ENCODE results near the gene ZFTA.
A peak's percentile ranks its signal among the peaks of the same experiment; 100 is the strongest.
"Not testable (repeated sequence)": the region's sequence is repeated elsewhere in the genome, so short reads cannot be mapped to it uniquely, and the experiment has no call there.

Gene ZFTA

DNA sequence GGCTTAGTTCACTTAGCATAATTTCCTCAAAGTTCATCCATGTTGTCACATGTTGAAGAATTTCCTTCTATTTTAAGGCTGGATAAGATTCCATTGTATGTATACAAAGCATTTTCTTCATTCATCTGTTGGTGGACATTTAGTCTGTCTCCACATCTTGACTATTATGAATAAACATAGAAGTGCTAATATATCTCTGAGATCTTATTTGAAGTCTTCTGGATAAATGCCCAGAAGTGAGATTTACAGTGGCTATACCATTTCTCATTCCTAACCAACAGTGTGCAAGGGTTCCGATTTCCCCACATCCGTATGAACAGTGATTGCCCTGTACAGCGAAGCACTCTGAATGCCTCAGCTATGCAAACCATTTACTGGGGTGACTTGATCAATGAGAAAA is 6.6 kb upstream of the ZFTA start:
- no peak for DNase-seq (ENCODE audit: low spot score)

DNA sequence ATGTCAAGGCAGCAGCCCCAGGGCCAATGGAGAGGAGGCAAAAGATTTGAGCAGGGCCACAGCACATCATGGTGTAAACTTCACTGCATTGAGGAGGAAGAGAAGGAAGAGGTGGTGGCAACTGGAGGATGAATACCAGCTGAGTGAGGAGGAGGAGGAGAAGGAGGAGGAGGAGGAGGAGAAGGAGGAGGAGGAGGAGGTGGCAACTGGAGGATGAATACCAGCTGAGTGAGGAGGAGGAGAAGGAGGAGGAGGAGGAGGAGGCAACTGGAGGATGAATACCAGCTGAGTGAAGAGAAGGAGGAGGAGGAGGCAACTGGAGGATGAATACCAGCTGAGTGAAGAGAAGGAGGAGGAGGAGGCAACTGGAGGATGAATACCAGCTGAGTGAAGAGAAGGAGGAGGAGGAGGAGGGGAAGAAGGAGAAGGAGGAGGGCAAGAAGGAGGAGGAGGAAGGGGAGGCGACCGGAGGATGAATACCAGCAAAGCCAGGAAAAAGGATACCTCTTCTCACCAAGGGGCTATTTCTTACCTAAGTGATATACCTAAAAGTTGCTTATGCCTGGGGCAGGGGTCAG is 3.3 kb upstream of the ZFTA start:
- DNase-seq (ENCODE audit: low spot score): not testable (repeated sequence)

DNA sequence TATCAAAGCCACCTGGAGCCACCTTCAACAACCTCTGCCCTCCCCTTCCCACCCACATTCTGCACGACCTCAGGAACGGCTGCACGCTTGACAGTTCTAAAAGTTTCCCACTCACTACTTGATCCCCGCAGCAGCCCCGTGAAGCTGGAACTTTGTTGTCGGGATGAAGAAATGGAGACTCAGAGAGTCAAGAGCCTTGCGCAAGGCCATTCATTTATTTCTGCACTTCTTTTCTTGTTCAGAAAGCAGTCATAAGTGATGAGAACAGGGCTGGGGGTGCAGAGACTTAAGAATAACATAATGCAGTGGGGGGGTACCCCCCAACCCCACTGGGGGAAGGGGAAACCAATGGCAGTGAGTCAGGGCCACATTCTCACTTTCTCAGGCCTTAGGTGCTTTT is 2.2 kb upstream of the ZFTA start:
- DNase-seq (ENCODE audit: low spot score): no peak

DNA sequence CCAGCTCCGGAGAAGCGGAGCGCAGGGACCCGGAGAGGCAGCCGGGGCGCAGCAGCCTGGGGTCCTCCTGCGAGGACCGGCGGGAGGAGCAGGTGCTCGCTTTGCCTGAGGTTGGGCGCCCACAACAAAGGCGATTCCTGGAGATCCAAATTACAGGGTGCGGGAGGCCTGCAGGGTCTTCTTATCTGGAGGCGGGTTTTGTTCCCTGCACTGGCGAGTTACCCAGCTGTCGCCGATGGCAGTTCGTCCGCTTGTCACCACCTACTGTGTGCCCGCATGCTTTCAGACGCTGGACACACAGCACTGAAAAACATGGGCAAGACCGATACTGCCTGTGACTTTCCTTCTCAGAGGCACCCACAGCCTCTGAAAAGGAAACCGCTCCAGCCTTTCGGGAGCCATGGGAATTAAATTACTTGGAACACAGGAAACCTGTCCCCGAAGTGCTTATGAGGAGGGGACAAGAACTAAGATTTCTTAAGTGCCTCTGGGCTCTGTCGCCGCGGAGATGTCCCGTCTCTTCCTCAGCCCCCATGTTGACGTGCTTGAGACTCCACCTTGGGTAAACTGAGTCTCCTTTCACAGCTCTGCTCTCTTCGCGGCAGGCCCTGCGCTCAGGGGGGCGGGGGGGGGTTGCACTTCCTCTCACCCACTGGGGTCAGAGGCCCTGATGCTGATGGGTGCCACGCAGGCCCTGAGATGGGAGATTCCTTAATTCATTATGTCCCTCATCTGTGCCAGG is 1.3 kb upstream of the ZFTA start:
- DNase-seq (ENCODE audit: low spot score): no peak

DNA sequence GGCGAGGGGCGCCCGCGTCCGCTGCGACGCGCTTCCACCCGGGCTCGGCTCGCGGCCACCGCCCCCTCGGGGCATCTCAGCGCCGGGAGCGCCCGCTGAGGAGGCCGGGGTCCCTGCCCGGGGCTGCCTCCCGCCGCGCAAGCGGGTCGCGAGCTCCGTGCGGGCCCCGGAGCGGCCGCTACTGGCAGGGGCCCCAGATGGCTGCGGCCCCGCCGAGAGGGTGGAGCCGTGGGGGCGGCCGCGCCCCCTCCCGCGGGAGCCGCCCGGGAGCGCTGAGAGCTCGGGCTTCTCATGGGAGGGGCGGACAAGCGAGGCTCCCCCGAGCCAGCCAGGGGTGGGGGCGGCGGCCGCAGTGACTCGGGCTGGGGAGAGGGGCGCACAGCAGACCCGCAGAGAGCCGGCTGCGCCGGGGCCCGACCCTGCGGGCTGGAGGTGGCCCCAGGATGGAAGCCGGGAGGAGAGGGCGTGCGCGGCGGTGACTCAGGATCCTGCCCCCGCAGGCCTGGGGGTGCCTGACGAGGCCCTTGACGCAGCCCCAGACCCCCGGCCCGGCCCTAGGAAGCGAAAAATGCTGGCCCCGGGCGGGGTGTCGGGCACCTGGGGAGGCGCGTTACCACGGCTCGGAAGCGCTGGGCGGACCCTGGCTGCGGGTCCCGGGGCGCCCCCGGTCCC is 603 bp upstream of the ZFTA start:
- DNase-seq (ENCODE audit: low spot score): peak; percentile 89

DNA sequence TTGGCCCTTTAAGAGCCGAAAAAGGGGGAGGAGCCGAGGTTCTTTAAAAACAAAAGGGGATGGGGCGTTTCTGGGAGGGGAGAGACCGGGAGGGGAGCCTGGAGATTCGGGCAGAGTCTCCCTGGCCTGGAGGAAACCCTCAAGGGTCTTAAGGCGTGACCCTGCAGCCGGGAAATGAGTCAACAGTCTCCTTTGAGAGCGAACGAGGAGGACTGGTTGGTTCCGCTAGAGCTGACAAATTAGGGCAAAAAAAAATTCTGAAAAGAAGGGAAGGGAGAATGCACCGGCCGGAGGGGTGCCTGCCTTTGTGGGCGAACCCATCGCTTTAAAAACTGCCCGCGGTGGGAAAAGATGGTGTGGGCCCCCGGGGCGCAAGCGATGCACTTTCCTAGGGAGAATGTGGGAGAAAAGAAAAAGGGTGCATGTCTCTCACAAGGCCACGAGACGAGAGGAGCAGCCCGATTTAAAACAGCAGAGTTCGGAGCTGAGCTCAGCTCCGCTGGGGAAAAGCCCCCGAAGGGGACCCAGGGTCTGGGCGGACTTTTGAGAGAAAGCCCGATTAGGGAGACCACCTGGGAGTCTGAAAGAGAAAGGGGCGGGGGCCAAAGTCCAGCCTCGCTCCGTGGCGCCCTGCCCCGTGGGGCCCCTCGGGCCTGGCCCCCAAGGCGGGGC is 874 bp downstream of the ZFTA start:
- peak; percentile 77 for DNase-seq (ENCODE audit: low spot score)

DNA sequence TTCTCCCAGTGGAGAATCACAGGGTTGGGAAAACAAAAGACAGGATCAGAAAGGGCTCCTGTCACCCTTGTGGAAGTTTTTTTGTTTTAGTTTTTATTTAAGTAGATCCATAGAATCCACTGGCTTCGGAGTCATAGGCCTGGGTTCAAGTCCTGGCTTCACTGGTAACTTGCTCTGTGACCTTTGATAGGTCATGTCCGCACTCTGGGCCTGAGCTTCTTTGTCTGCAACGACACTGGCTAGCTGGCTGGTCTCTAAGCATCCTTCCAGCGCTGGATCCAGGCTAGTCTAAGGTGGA is 1.4 kb downstream of the ZFTA start:
- DNase-seq (ENCODE audit: low spot score): no peak

DNA sequence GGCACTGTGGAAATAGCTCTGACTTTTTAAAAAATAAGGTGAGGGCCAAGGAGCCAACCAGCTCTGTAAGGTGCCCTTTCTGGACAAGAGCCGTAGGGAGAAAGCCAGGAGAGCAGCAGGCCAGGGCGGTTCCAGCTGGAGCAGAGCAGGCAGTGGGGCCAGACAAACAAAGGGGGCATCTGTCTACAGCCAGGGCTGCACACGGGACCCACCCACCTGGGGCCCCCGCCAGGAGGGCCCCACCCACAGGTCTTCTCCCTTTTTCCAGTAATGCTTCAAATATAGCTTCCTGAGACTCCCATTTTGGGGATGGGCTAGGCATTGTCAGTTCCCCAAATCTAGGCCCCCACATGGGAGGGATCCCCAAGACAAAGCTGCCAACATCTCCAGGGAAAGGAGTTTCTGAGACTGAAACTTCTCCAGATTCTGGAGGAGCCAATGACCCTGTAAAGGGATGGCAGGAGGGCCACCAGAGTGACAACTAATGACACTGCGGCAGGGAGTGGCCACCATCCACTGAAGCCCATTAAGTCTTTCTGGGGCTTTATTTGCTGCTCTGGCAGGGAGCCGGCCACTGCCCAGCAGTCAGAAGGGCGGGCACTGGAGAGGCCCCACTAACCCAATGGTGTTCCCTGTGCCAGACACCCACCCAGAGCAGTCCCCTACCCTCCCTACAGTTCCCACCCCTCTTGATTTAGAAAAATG is 1.9 kb downstream of the ZFTA start:
- DNase-seq (ENCODE audit: low spot score): no peak

DNA sequence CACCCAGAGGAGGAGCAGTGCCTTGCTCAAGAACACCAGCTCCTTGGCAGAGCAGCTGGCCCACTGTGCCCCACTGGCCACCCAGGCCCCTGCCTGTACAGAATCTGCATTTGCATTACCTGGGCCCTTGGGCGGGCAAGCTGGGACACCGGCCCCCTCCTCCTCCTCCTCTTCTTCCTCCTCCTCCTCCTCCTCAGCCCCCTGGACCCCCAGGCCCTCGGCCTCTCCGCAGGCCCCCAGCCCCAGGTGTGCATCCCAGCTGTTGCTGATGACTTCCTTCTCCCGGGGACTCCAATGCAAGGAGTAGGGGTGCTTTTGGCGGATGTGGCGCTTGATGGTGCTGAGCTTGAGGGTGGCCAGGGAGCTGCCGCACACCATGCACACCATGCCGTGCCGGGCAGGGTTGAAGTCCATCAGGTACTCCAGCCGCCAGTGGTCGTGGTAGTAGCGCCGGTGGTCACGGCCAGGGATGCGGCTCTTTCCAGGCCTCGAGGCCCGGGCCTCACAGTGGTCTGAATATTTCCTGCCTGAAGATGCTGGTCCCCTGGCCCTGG is 2.8 kb downstream of the ZFTA start:
- no peak for DNase-seq (ENCODE audit: low spot score)

DNA sequence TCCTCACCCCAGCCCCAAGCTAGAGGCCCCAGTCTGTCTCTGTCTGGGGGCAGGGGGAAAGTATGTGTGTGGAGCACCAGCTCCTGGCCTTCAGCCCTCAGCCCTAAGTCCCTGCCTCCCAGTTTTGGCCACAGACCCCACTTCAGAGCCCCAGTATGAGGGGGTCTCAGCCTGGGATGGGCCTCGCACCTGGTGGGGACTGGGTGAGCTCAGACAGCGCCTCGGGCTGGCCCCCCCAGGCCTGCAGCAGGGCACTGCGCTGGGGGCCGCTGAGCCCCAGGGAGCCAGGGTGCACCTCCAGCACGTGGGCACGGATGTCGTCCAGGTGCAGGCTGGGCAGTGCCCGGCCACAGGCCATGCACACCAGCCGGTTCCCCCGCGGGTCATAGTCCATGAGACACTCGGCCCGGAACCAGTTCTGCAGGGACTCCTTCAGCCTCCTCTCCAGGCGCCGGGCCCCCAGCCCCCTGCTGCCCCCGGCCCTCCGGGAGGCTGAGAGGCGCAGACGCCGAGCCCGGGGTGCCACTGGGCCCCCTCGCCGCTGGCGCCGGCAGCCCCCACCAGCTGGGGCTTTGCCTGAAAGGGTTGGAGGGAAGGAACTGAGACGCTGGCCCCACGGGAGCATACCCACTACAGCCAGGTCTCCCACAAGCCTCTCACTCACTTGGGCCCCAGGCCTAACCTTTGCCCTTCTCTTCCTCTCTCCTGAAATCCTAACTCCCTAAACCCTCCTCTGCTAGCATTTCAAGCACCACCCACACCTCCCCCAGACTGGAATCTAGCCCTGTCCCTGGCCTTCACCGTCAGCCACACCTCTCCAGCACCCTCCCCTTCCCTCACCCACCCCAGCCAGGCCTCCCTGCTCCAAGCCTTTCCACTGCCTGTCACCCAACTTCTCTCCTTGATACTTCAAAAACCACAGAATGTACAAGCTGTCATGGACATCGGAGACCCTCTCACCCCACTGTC is 3.6 kb downstream of the ZFTA start:
- DNase-seq (ENCODE audit: low spot score): no peak

DNA sequence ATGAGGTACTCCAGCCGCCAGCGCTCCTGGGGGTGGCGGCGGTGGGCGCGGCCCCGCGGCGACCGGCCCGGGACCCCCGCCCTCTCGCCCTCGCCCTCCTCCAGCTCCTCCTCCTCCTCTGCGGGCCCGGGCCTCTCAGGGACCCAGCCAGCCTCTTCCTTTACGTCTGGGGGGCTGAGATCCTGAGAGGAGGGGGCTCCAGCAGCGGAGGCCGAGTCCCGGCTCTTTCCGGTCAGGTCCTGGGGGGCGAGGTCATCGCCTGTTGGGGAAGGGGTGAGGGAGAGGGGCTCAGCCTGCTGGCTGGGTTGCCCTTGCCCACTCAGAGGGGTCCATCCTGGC is 4.3 kb downstream of the ZFTA start:
- DNase-seq (ENCODE audit: low spot score): no peak

DNA sequence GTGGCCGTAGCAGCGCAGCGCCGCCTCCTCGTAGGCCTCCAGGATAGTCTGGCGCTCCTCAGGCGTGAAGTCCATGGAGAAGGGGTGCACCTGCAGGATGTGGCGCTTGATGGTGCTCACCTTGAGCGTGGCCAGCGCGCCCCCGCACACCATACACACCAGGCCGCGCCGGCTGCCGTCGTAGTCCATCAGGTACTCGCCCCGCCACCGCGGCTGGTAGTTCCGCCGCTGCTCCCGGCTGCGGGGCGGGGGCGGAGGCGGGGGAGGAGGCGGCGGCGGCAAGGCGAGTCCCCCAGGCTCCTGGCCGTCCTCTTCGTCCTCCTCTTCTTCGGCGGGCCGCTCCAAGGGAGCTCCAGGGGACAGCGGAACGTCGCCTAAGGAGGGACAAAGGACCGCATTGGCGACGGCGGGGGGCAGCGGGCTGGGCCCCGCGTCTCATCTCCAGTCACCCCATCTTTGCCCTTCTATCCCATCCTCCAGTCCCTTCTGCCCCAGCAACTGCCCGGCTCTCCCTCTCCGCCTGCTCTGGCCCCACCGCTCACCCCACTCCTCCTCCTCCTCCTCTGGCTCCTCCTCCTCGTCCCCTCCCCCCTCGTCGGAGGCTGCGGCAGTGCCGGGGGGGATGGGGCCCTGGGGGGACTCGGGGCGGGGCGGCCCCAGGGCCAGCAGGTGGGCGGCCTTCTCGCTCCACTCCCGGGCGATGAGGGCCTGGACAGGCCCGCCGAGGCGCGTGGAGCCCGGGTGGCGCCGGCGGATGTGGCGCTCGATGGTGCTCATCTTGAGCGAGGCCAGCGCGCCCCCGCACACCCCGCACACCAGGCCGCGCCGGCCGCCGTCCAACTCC is 4.9 kb downstream of the ZFTA start:
- DNase-seq (ENCODE audit: low spot score): no peak

DNA sequence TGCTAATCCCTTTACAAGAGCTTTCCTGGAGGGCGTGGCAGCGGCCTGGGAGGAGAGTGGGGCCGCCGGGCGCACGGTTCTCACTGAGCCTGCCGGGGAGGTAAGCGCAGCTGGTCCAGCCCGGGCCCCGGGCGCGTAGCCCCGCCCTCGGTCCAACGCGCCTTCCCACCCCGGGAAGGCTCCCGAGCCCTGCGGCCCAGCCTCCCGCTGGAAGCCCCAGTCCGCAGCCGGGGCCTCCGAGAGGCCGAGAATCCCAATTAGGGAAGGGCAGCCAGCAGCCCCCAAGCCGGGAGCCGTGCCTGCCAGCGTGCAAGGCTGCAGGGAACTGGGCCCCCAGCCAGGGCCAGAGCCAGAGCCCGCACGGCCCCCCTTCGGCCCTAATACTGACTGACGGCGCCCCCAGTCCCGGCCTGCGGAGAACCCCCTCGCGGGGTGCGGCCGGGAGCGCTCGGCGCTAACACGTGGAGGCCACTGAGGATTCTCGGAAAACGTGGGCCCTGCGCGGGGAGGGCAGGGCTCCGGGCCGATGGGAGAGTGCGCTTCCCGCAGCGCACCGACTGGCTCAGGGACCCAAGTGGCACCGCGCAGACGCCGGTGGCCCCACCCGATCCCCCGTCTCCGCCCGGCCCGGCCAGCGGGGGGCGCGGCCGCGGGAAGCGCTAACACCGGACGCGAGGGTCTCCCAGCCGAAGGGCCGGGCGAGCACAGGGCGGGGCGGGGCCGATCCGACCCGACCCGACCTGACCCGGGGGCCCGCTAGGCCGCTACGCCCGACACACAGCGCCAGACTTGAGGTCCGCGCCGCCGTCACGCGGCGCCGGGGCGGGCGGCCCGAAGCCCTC is 5.7 kb downstream of the ZFTA start:
- no peak for DNase-seq (ENCODE audit: low spot score)

DNA sequence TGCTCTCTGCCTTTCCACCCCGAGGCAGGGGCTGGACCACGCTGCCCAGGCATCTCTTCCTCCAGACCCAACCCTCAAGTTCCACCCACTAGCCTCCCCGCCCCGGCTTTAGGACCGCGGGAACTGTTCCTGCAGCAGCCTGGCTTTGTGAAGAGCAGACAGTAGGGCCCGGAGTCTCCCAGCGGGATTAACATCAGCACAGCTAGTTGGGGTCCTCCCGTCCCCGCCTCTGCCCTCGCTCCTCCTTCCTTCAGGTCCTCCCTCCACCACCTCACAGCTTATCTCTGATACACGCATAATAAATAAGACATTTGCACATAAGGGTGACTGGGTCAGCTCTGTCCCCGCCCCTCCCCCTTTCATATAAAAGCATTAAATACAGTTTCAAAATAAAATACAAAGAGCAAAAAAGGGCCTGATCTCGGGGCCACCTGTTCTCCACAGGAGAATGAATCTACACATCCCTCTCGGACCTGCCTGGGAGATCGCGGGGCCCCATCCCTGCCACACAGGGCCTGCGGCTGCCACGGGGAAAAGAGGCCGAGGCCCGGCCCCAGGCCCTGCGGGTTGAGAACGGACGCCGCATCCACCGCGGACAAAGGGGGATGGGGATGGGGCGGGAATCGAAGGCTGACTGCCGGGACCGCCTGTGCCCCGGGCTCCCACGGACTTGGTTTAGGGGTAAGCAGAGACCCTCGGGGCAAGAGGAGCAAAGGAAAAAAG is 6.5 kb downstream of the ZFTA start:
- DNase-seq (ENCODE audit: low spot score): no peak

DNA sequence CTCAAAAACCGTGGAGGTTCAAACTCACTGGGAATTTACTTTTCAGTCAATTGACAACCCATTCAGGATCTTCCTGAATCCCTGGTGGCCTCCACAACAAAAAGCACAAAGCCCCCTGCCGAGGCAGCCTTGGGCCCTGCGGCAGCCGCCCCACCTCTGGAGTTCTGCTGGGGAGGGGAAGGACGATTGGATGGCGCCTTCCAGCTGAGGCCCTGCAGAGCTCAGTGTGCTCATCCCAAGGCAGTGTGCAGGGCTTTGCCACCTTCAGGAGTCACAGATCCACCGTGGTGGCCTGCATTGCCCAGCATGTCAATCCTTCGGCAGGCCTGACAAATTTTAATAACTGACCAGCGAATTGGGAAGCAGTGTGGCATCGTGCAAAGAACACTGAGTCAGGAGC is 7.4 kb downstream of the ZFTA start:
- no peak for DNase-seq (ENCODE audit: low spot score)

DNA sequence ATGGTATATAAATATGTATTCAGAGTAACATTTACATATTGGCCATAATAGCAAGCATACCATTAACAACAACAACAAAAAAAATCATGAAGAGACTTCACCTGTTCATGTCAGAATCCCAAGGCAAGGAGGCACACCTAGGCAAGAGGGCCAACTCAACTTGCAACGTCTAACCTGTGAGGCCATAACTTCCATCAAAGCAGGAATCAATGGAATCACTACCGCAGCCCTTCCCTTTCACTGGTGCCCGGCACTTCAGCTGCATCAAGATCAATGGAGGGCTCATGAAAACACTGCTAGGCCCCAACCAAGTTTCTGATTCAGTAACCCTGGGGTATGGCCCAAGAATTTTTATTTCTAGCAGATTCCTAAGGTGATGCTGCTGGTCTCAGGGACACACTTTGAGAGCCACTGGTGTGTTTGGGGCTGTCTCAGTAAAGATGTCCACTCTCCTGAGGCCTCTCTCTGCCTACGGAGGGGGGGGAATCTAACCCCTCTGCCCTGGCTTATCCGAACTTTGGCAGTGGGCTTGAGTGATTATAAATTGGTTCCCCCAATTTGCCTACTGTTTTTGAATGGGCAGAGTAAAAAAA is 8.0 kb downstream of the ZFTA start:
- no peak for DNase-seq (ENCODE audit: low spot score)

DNA sequence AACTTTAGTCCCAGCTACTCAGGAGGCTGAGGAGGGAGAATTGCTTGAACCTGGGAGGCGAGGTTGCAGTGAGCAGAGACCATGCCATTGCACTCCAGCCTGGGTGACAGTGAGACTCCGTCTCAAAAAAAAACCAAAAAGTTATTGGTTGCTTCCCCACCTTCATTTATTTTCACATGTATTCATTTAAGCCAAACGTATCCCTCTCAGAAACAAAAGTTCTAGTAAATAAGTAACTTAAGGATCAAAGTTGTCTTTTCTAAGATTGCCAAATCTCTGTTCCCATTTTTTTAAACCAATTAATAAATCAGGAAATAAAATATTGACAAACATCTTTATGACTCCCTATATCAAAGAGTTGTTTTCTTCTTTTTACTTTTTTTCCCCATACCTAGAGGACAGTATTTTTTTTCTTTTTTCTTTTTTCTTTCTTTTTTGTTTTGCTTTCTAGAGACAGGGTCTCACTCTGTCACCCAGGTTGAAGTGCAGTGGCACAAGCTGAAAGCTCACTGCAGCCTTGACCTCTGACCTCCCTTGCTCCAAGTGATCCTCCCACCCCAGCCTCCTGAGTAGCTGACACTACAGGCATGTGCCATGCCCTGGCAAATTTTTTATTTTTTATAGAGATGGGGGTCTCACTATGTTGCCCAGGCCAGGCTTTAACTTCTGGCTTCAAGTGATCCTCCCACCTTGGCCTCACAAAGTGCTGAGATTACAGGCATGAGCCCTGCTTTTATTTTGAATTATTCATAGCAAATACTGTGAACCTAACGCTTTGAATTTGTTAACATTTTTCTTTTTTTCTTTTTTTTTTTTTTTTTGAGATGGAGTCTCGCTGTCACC is 11.4 kb downstream of the ZFTA start:
- DNase-seq (ENCODE audit: low spot score): no peak
